Cerebellar cortex (tissue), 1 donor: ENCODE results near the gene AMY1C.
A peak's percentile ranks its signal among the peaks of the same experiment; 100 is the strongest.
"Not testable (repeated sequence)": the region's sequence is repeated elsewhere in the genome, so short reads cannot be mapped to it uniquely, and the experiment has no call there.

Source experiments
- DNase-seq: peaks from one replicate; pipeline ENCODE4 v3.0.0-alpha.2; 2015; ENCODE audit warnings: low spot score

The AMY1C gene

DNA sequence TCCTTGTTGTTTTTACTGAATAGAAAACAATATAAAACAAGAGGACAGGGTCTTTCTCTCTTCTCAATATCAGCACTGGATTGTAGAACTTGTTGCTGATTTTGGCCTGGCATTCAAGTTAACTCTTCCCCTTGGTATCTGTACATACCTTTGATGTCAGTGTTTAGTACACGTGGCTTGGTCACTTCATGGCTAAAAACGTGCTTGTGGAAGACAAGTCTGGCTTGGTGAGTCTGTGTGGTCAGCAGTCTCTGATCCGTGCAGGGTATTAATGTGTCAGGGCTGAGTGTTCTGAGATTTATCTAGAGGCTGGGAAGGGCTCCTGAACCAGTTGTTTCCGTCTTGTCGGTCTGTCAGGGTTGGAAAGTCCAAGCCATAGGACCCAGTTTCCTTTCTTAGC is at the start of gene AMY1C:
Gene AMY1C, plus strand, starts transcription at position 301 of the 400 bp plus-strand sequence. CDS start 572 bp downstream, outside the sequence.
- not testable (repeated sequence) for DNase-seq

DNA sequence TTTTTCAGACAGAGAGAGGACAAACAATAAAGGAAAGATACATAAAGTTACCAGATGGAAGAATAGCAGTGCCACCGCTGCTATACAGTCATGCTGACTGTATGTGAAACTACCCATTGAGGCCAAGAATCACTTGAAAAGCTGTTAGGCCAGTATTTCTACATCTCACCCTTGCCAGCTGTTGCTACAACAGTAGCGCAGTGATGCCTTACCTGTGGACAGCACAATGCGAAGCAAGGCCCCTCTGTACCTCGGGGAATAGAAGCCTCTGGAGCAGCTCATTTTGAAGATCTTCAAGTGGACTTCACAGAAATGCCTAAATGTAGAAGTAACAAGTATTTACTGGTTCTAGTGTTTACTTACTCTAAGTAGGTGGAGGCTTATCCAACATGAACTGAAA is 49.0 kb upstream of the AMY1C start:
- not testable (repeated sequence) for DNase-seq

DNA sequence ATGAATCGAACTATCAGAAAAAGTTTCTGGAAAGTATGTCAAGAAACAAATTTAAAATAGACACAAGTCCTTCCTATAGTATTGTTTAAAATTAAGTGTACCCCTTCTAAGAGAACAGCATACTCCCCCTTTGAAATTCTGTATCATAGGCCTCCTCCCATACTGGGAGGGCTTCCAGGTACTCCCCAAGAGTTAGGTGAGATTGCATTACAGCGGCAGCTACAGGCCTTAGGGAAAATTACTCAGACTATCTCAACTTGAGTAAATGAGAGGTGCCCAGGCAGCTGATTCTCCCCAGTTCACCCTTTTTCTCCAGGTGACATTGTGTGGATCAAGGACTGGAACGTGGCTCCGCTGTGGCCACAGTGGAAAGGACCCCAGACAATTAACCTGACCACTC is 48.4 kb upstream of the AMY1C start:
- DNase-seq: not testable (repeated sequence)

DNA sequence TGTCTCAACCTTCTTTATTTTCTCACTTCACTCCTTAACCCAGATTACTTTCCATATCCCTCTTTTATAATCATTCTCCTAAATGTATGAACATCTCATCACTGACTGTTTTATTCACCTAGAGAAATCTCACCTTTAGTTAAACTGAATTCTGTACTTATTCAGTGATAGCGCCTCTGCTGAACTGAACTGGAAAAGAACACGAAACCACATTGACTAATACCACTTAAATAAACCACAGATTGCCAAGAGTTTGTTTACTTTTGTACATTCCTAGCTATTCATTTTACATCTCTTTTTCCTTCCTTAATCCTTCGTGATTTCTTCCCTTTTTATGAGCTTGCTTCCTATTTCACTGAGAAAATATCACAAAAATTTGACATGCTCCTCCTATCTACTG is 42.0 kb upstream of the AMY1C start:
- DNase-seq: not testable (repeated sequence)

DNA sequence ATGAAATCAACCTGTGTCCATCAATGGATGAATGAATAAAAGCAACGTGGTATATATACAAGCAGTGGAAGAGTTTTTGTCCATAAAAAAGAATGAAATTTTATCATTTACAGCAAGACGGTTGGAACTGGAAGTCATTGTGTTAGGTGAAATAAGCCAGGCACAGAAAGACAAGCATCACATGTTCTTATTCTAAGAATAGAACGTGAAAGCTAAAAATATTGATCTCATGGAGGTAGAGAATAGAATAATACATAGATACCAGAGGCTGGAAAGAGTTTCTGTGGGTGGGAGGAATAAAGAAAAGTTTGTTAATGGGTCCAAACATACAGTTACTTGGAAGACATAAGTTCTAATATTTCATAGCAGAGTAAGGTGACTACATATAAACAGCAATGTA is 39.3 kb upstream of the AMY1C start:
- not testable (repeated sequence) for DNase-seq

DNA sequence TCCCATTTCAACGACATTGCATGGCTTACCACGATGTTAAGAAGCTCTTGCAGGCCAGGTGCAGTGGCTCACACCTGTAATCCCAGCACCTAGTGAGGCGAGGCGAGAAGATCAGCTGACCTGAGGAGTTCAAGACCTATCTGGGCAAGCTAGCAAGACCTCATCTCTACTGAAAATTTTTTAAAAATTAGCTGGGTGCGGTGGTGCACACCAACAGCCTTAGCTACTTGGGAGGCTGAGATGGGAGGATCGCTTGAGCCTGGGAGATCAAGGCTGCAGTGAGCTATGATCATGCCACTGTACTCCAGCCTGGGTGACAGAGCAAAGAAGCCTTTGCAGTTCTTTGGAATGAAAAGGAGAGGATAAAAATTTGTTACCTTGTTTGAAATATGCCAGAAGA is 32.3 kb upstream of the AMY1C start:
- not testable (repeated sequence) for DNase-seq

DNA sequence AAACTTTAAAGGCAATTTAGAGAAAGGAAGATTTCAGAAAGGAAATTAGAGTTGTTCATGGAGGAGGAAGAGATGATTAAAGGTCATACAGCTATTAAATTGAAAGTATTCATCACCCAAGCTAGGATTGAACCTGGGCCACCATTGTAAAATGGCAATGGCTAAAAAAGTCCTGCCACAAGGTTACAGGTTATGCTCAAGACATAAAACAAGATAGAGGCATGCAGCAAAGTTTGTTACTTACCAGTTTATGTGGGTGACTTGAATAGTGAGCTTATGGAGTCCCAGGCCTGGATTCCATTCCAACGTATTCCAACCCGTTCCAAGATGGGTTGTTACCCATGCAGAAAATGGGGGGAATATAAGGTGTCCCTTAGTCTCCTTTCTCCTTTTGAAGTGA is 28.2 kb upstream of the AMY1C start:
- DNase-seq: not testable (repeated sequence)

DNA sequence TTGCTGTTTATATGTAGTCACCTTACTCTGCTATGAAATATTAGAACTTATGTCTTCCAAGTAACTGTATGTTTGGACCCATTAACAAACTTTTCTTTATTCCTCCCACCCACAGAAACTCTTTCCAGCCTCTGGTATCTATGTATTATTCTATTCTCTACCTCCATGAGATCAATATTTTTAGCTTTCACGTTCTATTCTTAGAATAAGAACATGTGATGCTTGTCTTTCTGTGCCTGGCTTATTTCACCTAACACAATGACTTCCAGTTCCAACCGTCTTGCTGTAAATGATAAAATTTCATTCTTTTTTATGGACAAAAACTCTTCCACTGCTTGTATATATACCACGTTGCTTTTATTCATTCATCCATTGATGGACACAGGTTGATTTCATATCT is 14.4 kb upstream of the AMY1C start:
- not testable (repeated sequence) for DNase-seq

DNA sequence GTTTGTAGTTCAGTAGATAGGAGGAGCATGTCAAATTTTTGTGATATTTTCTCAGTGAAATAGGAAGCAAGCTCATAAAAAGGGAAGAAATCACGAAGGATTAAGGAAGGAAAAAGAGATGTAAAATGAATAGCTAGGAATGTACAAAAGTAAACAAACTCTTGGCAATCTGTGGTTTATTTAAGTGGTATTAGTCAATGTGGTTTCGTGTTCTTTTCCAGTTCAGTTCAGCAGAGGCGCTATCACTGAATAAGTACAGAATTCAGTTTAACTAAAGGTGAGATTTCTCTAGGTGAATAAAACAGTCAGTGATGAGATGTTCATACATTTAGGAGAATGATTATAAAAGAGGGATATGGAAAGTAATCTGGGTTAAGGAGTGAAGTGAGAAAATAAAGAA is 11.7 kb upstream of the AMY1C start:
- DNase-seq: not testable (repeated sequence)

DNA sequence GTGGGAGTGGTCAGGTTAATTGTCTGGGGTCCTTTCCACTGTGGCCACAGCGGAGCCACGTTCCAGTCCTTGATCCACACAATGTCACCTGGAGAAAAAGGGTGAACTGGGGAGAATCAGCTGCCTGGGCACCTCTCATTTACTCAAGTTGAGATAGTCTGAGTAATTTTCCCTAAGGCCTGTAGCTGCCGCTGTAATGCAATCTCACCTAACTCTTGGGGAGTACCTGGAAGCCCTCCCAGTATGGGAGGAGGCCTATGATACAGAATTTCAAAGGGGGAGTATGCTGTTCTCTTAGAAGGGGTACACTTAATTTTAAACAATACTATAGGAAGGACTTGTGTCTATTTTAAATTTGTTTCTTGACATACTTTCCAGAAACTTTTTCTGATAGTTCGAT is 5.2 kb upstream of the AMY1C start:
- DNase-seq: not testable (repeated sequence)

DNA sequence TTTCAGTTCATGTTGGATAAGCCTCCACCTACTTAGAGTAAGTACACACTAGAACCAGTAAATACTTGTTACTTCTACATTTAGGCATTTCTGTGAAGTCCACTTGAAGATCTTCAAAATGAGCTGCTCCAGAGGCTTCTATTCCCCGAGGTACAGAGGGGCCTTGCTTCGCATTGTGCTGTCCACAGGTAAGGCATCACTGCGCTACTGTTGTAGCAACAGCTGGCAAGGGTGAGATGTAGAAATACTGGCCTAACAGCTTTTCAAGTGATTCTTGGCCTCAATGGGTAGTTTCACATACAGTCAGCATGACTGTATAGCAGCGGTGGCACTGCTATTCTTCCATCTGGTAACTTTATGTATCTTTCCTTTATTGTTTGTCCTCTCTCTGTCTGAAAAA is 4.7 kb upstream of the AMY1C start:
- not testable (repeated sequence) for DNase-seq

DNA sequence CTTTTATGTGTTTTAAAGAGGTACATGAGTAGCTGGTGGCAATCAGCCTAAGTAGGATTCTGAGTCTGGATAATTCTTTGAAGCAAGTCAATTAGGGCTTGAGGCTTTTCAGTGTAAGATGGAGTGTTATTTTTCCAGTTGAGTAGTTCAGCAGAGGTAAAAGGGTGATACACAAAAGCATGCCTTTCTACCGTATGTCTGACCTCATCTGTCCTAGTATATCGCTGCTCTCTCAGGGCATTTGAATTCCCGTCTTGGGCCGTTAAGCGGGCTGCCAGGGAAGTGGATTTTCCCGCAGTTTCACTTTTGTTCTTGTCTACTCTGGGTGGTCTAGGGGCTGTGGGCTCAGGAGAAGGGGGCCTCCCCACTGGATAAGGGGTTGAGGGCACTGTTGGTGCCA is 1.4 kb upstream of the AMY1C start:
- DNase-seq: not testable (repeated sequence)

DNA sequence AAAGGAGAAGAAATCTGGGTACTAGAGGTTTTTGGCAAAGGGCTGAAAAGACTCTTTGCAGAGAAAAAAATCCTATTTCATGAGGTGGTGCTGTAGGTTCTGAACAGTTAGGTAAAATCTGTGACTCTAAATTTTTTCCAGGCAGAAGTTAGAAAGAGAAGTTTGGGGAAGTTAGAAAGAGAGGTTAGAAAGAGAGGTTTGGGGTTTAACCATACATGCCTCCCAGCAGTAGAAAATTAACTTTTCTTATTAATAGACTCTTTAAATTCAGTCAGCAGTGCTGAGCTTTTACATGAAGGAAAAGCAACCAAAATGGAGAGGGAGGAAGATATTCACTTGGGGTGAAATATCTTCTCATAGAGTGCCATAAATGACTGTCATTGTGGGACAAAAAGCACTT is 12.2 kb downstream of the AMY1C start:
- DNase-seq: no peak

DNA sequence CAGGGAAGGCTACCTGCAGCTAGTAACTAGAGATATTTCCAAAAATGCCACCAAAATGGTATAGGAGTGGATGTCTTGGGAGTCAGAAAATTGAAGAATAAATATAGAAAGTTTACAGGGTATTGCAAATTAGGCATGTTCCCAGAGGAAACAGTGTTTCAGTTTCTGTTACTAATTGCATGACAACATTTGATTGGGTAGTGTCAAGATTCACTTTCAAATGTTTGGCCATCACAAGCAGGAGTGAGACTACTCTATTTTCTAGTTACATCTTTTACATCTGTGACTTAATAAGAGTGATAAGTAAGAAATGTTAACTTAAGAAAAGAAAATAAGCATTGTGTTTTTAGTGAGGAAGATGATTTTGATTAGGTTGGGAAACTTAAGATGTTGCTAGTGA is 30.2 kb downstream of the AMY1C start:
- no peak for DNase-seq

DNA sequence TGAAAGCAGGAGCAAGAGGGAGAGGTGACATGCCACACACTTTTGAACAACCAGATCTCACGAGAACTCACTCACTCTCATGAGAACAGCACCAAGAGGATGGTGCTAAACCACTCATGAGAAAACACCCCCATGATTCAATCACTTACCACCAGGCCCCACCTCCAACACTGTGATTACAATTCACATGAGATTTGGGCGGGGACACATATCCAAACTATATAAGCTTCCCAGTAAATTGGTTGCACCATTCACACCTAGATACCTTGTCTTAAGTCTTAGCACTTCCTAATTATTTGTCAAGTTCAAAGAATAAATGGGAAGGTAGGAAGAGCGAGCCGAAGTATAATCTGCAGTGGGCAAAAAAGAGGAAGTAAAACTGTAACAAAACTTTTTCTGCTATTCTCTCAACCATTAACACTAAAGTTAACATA is 34.3 kb downstream of the AMY1C start:
- no peak for DNase-seq

DNA sequence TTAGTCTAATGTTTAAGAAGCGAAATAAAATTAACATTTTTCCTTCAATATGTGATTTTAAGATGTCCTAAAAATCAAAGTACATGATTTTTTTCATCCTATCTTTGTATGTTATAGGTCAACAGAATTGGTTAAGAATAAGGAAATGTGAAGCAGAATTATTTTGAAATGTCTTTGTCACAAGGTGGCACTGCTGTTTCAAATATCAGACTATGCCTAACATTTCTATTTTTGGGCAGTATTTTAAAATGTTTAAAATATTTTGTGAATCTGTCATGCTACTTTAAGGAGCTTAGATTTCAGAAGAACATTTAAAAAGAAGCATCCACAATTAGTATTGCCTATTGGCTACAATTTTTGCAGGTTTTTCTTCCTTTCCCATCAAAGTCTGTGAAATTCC is 38.7 kb downstream of the AMY1C start:
- DNase-seq: peak; percentile 34

DNA sequence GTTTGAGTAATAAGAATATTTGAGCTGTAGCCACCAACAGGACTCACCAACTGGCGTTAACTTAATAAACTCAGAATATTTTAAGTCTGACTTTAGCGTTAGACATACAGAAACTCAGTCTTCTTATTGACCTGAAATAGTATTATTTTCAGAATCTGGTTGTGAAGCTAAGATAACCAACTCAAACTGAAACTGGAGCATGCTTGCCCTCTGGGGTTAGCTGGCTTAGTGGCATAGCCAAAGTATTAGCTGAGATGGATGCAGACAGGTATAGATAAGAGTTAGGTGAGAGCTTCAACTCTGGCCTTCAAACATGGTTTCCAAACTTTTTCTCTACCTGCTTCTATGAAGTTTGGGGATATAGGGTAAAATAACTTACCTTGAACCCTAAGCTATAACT is 40.5 kb downstream of the AMY1C start:
- DNase-seq: no peak
